HTR-8/SVneo (cell line): ENCODE results near the gene TNNT2.

Source experiments
- DNase-seq: peaks from one replicate; pipeline ENCODE4 v3.0.0; 2011; ENCODE audit warnings: low spot score, mixed read lengths; ENCODE audit not compliant: insufficient read length
- FAIRE-seq: peaks from 2 replicates; lab custom pipeline; 2011; peaks lifted over from hg19 to GRCh38; lab: Jason Lieb, UNC

Gene TNNT2

GRCh38 chr1:201377611-201378092 is at the start of gene TNNT2:
TNNT2 (minus strand) TSS chr1:201377680; CDS start chr1:201373254, 4,426 bp downstream.
- DNase-seq = no peak
- no peak for FAIRE-seq

- DNase-seq (no peak), FAIRE-seq (no peak)
Measured at GRCh38 chr1:201426479-201427310, 49.2 kb upstream of the TNNT2 start.

- DNase-seq = no peak
- FAIRE-seq = no peak
Measured at GRCh38 chr1:201424146-201424545, 46.7 kb upstream of the TNNT2 start.

- FAIRE-seq = no peak
- DNase-seq = no peak
Measured at GRCh38 chr1:201423655-201424054, 46.2 kb upstream of the TNNT2 start.

GRCh38 chr1:201422436-201423030 is 45.1 kb upstream of the TNNT2 start:
- no peak for FAIRE-seq

GRCh38 chr1:201422026-201422425 is 44.5 kb upstream of the TNNT2 start:
- FAIRE-seq = no peak
- no peak for DNase-seq

More at GRCh38 chr1:201422436-201423030, 45.1 kb upstream of the TNNT2 start:
- DNase-seq = no peak

GRCh38 chr1:201421041-201421440 is 43.6 kb upstream of the TNNT2 start:
- no peak for DNase-seq
- FAIRE-seq = no peak

- no peak for DNase-seq
- no peak for FAIRE-seq
Measured at GRCh38 chr1:201420608-201421002, 43.1 kb upstream of the TNNT2 start.

GRCh38 chr1:201419746-201420607 is 42.5 kb upstream of the TNNT2 start:
- peak; percentile 71 for DNase-seq
- peak; percentile 86 for FAIRE-seq

GRCh38 chr1:201419256-201419655 is 41.8 kb upstream of the TNNT2 start:
- FAIRE-seq (no peak), DNase-seq (no peak)

- FAIRE-seq (no peak), DNase-seq (no peak)
Measured at GRCh38 chr1:201418461-201418860, 41.0 kb upstream of the TNNT2 start.

GRCh38 chr1:201414051-201414738 is 36.7 kb upstream of the TNNT2 start:
- DNase-seq = no peak
- FAIRE-seq = peak; percentile 4

- no peak for FAIRE-seq
- DNase-seq = no peak
Measured at GRCh38 chr1:201411292-201411691, 33.8 kb upstream of the TNNT2 start.

GRCh38 chr1:201409440-201409839 is 32.0 kb upstream of the TNNT2 start:
- no peak for DNase-seq

GRCh38 chr1:201408834-201409200 is 31.3 kb upstream of the TNNT2 start:
- DNase-seq = no peak
- FAIRE-seq = no peak

More at GRCh38 chr1:201409440-201409839, 32.0 kb upstream of the TNNT2 start:
- no peak for FAIRE-seq

GRCh38 chr1:201408176-201408833 is 30.8 kb upstream of the TNNT2 start:
- DNase-seq (peak; percentile 92), FAIRE-seq (peak; percentile 42)

- FAIRE-seq (no peak), DNase-seq (no peak)
Measured at GRCh38 chr1:201406831-201407406, 29.4 kb upstream of the TNNT2 start.

- FAIRE-seq (no peak), DNase-seq (no peak)
Measured at GRCh38 chr1:201405484-201405831, 28.0 kb upstream of the TNNT2 start.
